Anterior cingulate cortex (tissue), 58 donors: ENCODE measurements around the gene RABGGTA.

Source experiments
- DNase-seq, 58 donors: peaks; one replicate each; lab custom pipeline; 2025; lab: John Stamatoyannopoulos, UW

Gene RABGGTA, protein sequence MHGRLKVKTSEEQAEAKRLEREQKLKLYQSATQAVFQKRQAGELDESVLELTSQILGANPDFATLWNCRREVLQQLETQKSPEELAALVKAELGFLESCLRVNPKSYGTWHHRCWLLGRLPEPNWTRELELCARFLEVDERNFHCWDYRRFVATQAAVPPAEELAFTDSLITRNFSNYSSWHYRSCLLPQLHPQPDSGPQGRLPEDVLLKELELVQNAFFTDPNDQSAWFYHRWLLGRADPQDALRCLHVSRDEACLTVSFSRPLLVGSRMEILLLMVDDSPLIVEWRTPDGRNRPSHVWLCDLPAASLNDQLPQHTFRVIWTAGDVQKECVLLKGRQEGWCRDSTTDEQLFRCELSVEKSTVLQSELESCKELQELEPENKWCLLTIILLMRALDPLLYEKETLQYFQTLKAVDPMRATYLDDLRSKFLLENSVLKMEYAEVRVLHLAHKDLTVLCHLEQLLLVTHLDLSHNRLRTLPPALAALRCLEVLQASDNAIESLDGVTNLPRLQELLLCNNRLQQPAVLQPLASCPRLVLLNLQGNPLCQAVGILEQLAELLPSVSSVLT

DNA sequence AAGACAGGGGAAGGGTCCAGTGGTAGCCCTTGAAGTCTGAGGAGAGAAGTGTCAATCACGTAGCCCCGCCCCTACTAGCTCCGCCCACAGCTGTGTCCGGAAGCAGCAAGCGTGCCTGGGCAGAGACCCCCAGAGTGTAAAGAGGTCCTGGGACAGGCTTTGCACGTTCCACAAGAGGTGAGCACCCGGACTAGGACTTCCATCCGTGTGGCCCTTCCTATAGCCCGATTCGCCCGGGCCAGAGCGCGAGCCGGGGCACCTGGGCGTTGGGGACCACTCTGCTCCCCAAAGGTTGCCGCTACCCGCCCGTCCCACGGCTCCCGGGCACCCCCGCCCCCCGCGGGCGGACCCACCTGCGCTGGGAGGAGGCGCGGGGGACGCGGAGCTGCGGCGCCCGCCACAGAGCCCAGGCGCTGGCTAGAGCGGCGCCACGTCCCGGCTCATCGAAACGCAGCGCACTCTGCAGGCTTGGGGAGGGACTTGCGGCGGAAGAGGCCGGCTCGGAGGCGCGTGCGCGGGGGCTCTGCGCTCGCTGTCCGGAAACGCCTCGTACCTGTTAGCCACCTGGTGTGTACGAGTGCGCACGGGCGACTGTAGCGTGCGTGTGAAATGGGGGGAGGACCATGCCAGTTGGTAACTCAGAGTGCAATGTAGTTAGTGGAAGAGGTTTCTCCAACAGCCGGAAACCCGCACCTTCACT is at the start of gene RABGGTA:
RABGGTA (minus strand) TSS at position 464 of the 700 bp plus-strand sequence. CDS start 482 bp downstream, outside the sequence.
- peak; percentile 9 to 89 (median 70) for DNase-seq

DNA sequence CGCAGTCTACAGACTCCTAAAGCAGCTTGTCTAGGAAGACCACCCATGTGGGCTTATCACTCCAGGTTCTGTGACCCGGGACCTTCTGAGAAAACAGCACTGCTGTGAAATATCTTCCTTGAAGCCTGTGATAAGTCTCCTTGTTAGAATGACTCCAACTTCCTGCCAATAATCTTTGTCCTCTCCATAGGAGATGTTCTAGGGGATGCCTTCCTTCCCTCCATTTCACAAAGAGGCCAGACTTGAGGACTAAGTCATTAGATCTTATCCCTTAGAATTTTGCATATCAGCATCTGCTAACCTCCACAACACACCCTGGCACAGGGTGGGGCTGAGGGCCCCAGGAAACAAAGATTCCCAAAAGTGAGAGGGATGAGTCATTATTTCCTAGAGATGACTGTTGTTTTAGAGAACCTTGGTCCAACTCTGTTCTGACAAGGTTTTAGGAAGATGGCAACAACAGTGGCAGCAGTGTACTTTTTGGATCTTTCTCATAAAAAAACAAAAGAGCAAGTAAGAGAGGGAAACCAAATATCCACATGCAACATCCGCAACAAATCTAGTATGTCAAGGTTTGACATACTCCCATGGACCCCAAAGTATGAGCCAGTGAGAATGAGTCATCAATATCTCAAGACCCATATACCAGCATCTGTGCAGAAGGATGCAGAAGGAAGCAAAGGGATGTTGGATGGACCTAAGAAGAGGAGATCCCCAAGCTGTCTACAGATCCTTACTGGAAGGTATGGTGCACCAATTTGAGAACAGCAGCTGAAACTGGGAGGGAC is 45.9 kb upstream of the RABGGTA start:
- no peak for DNase-seq

GRCh38 chr14:24316597-24316950 is 45.2 kb upstream of the RABGGTA start:
- DNase-seq, result no peak

GRCh38 chr14:24315807-24316596 is 44.6 kb upstream of the RABGGTA start:
- no peak for DNase-seq

GRCh38 chr14:24315243-24315806 is 43.9 kb upstream of the RABGGTA start:
- DNase-seq, result peak in 2 of 58 donors; percentile 8 to 29

DNA sequence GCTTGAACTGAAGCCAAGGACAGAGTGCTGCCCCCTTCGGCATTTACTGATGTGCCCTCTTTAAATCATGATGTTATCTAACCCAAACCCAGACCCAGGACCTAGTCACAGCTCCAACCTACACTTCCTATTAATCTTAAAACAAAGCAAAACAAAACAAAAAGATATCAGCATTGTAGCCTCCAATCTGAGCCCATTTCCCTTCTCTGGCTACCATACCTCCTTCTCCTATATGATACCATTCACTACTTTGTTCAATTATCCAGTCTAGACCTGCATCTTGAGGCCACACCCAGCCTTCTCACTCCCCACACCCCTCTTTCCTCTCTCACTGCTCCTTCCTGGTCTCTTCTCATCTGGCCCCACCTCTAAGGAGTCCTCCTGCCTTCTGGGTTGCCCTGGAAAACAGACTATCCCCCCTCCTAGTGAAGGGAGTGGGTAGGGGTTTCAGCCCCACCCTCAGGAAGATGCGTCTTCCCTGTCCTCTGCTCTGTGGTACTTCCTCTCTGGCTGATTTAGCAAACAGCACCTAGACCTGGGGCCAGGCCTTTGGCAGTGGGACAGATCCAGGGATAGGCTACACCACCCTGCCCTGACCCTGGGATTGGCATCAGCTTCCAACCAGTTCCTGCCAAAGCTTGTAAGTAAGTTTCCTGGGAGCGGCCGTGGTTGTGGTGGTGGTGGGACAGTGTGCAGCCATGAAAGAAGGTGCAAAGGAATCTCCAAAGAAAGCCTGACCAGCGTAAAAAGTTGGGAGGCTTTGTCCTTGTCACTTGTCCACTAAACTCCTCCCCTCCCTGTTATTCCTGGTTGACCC is 43.2 kb upstream of the RABGGTA start:
- no peak for DNase-seq

DNA sequence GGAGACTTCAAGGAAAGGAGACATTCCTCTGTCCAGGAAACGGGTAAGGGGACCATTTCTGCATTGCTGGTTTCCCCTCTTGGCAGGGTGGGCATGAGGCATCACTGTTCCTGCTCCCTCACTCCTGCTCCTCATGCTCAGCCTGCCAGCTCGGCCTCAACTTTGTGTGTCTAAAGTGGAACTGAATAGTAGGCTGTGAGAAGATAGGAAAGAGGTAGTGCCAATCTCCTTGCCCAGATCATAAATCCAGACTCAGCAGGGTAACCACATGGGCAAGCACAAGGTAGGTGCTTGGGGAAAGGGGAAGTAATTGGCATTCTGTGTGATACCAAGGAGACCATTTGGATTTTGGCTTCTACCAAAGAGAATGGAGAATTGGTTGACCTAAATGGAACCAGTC is 42.5 kb upstream of the RABGGTA start:
- peak in 1 of 58 donors; percentile 19 for DNase-seq

GRCh38 chr14:24312736-24313507 is 41.5 kb upstream of the RABGGTA start:
- DNase-seq, result peak in 3 of 58 donors; percentile 25 to 31 (median 28)

DNA sequence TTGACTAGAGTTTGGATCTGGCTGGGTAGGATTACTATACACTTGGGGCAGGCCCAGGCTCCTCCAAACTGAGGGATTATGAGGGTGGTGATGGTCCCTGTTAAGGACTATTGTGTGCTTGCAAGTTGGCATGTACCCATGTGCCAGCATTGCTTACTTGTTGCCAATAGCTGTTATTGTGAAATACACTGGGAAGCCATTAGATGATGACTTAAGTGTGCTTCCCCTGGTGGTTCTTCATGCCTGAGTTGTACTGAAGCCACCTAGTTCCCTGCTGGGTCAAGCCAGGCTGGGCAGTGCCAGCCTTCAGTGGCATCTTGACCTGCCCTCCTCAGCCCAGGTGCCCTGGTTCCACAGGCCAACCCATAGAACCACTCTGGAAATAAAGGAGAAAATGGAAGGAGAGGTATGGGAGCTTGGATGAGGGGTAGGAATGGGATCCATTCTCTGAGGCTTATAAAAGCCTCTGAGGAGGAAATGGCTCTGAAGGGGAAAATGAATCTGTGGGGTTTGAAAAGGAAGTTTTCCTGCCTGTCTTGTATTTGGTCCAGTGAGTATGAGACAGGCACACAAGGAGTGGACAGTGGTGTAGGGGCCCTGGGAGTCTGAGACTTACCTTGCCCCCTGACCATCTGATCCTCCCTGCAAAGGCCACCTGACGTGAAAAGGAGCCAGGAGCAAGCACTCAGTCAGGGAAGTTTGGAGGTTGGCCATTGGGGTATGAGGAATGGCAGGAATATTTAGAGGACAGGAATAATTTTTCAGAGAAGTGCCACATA is 40.6 kb upstream of the RABGGTA start:
- peak in 1 of 58 donors; percentile 29 for DNase-seq

DNA sequence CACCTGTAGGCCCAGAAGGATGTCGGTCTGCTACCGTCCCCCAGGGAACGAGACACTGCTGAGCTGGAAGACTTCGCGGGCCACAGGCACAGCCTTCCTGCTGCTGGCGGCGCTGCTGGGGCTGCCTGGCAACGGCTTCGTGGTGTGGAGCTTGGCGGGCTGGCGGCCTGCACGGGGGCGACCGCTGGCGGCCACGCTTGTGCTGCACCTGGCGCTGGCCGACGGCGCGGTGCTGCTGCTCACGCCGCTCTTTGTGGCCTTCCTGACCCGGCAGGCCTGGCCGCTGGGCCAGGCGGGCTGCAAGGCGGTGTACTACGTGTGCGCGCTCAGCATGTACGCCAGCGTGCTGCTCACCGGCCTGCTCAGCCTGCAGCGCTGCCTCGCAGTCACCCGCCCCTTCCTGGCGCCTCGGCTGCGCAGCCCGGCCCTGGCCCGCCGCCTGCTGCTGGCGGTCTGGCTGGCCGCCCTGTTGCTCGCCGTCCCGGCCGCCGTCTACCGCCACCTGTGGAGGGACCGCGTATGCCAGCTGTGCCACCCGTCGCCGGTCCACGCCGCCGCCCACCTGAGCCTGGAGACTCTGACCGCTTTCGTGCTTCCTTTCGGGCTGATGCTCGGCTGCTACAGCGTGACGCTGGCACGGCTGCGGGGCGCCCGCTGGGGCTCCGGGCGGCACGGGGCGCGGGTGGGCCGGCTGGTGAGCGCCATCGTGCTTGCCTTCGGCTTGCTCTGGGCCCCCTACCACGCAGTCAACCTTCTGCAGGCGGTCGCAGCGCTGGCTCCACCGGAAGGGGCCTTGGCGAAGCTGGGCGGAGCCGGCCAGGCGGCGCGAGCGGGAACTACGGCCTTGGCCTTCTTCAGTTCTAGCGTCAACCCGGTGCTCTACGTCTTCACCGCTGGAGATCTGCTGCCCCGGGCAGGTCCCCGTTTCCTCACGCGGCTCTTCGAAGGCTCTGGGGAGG is 39.5 kb upstream of the RABGGTA start, which contains the start of gene LTB4R:
LTB4R (plus strand) TSS at position 857 of the 959 bp plus-strand sequence. CDS start 4,150 bp downstream, outside the sequence.
- peak in 51 of 58 donors; percentile 24 to 83 (median 64) for DNase-seq

DNA sequence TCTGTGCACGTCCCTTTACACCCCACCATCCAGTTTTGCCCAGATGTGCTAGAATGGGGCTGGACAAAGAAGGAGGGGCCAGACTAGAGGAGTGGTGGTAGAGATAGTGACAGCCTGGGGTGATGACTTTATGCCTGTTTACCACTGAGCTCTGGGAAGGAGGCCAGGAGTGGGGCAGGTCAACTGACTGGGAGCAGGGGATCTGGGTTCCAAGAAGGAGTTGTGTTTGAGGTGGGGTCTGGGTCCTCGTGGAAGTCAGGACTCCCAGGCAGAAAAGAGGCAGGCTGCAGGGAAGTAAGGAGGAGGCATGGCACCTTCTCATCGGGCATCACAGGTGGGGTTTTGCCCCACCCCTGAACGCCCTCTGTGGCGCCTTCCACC is 38.9 kb upstream of the RABGGTA start:
- DNase-seq, result no peak

GRCh38 chr14:24309538-24310264 is 38.3 kb upstream of the RABGGTA start, which contains the start of gene LTB4R2:
TSS of gene LTB4R2 (plus strand) at chr14:24310140. CDS start at chr14:24310665, 525 bp downstream.
- no peak for DNase-seq

- peak in 1 of 58 donors; percentile 13 for DNase-seq
These were observed 37.1 kb upstream of the RABGGTA start for GRCh38 chr14:24308342-24309124.
